Sigmoid colon (tissue), 3 donors: ENCODE data around the gene OLIG3.

Experiments used
- POLR2A ChIP-seq, 2 donors: fragments of 450-650 bp; IDR thresholded peaks; one replicate each; pipeline ENCODE4 v1.6.1; 2016; ENCODE audit warnings: antibody characterized with exemption in 2 of 2, mild to moderate bottlenecking in 2 of 2, moderate library complexity in 2 of 2
- TF ChIP-seq, protein P1 (sequence below), 4 experiments: fragments of 450-650 bp in 3 of 4; fragments of 200-600 bp in 1 of 4; IDR thresholded peaks; one replicate each; pipeline ENCODE4 v1.5.1; 2016 to 2019; ENCODE audit warnings: antibody characterized with exemption in 4 of 4, mild to moderate bottlenecking in 3 of 4, moderate library complexity in 2 of 4

GRCh38 chr6:137541534-137542063 is 47.4 kb upstream of the OLIG3 start:
- TF ChIP-seq, protein P1, sequence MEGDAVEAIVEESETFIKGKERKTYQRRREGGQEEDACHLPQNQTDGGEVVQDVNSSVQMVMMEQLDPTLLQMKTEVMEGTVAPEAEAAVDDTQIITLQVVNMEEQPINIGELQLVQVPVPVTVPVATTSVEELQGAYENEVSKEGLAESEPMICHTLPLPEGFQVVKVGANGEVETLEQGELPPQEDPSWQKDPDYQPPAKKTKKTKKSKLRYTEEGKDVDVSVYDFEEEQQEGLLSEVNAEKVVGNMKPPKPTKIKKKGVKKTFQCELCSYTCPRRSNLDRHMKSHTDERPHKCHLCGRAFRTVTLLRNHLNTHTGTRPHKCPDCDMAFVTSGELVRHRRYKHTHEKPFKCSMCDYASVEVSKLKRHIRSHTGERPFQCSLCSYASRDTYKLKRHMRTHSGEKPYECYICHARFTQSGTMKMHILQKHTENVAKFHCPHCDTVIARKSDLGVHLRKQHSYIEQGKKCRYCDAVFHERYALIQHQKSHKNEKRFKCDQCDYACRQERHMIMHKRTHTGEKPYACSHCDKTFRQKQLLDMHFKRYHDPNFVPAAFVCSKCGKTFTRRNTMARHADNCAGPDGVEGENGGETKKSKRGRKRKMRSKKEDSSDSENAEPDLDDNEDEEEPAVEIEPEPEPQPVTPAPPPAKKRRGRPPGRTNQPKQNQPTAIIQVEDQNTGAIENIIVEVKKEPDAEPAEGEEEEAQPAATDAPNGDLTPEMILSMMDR (IDR thresholded peaks at IDR 0.05) = no peak
- TF ChIP-seq POLR2A (IDR thresholded peaks at IDR 0.05) = no peak
